Mononuclear cell (primary cell): Measurements from ENCODE around the gene AMACR. TPM values are rescaled to one million over a fixed set of nuclear protein-coding genes. Genes with fewer than 3 reads are reported as not detected.
A peak's percentile ranks its signal among the peaks of the same experiment; 100 is the strongest.
"Not testable (repeated sequence)": the region's sequence is repeated elsewhere in the genome, so short reads cannot be mapped to it uniquely, and the experiment has no call there.

Experiments used
- H3K27me3 ChIP-seq: 2 replicates; pipeline ENCODE4 v1.6.0; 2011; ENCODE audit warnings: low read length, control low read depth; ENCODE audit not compliant: insufficient read depth
- H3K4me1 ChIP-seq: 2 replicates; pipeline ENCODE4 v1.5.1; 2011; ENCODE audit warnings: mild to moderate bottlenecking, low read length, control low read depth; ENCODE audit not compliant: insufficient read depth
- H3K4me3 ChIP-seq: 2 replicates; pipeline ENCODE4 v1.5.1; 2011; ENCODE audit warnings: mild to moderate bottlenecking, low read length, moderate library complexity
- H3K9me3 ChIP-seq: 2 replicates; pipeline ENCODE4 v1.5.1; 2011; ENCODE audit warnings: low read depth, mild to moderate bottlenecking, control low read depth, low read length
- total RNA-seq: library from RNA; depleted of rRNA; stranded (reverse); fragments of >200 nt; gene quantifications from one replicate; pipeline ENCODE4 v1.2.3, GENCODE V29; 2012

Gene AMACR
- total RNA-seq, 1 donor: 2.0 TPM

DNA sequence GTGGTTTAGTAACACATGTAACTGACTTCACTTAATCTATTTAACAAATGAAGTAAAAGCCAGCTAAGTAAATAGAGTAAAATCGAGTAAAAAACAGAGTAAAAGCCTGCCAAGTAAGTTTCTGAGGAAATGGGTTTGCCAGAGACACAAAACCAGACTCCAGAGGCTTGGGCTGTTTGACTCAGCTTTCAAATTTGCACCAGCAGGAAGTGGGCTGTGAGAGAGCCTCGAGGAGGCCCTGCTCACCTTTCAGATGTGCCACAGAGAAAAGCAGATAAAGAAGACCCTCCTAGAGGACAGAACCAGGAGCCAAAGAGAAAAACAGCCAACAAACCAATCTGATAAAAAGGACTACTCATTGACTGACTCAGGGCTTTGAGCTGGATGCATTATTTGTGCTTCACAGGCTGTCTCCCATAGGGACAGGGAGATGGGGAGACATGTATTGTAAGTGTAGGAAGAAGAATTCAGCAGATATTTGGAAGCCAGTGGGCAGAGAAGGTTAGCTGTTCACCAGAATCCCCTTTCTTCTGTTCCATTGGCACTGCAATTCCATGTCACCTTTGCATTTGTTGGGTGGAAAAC is 14.4 kb upstream of the AMACR start:
- H3K4me3 ChIP-seq: no peak overlapping the region
- H3K27me3 ChIP-seq: no peaks in the 10 kb centered on the region
- H3K4me1 ChIP-seq: peaks cover 7% of the 10 kb centered on the region
- H3K9me3 ChIP-seq: no peaks in the 10 kb centered on the region

DNA sequence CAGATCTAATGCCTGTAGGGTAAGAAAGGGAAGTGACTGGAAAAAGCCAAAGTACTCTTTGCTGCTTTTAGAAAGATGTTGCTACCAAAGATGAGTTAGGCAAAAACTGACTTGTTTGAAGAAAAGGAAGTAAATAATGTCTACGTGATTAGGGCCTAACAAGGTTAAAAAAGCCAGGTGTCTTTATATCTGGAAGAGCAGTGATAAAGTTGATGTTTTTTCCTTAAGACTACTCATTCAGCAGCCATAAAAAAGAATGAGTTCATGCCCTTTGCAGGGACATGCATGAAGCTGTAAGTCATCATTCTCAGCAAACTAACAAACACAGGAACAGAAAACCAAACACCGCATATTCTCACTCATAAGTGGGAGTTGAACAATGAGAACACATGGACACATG is 13.5 kb upstream of the AMACR start:
- Histone ChIP-seq H3K4me1 (peaks cover 7% of the 10 kb centered on the region), H3K9me3 (no peaks in the 10 kb centered on the region), H3K27me3 (no peaks in the 10 kb centered on the region), H3K4me3 (no peak overlapping the region)

DNA sequence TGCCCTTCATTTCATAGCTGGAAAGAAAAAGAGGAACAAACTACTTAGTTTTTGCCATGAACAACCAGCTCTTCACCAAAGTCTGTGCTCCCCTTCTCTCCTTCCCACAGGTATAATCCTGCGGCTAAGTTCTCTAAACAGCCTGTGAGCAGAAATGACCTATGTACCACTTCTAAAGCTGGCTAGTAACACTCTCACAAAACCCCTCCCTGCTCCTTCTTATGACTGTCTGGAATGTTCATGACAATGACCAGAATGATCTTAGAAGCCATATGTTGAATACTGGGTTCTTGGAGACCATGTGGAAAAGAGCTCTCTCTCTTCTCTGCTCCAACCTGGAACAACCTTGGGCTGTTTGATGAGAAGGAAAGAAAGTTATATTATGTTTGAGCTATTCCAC is 12.9 kb upstream of the AMACR start:
- no peaks in the 10 kb centered on the region for H3K27me3 ChIP-seq
- peaks cover 7% of the 10 kb centered on the region for H3K4me1 ChIP-seq
- H3K9me3 ChIP-seq: no peaks in the 10 kb centered on the region
- no peak overlapping the region for H3K4me3 ChIP-seq

DNA sequence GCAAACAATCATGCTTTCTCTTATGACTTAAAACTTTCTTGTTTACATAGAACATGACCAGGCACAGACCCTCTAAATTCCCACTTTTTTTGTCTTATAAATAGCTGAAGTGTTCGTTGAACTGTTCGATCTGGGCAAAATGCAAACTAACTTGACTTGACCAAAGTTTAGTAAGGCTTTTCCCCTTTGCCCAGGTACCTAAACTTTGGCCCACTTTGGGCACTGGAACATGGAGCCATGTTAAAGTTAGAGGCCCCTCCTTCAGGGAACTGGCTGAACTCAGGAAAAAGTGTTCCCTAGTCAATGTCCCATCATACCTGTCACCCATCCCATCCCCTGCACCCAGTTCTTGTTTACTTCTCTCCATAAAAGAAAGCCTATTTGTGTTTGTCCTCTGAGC is 9.4 kb upstream of the AMACR start:
- Histone ChIP-seq H3K9me3 (no peaks in the 10 kb centered on the region), H3K27me3 (no peaks in the 10 kb centered on the region)

DNA sequence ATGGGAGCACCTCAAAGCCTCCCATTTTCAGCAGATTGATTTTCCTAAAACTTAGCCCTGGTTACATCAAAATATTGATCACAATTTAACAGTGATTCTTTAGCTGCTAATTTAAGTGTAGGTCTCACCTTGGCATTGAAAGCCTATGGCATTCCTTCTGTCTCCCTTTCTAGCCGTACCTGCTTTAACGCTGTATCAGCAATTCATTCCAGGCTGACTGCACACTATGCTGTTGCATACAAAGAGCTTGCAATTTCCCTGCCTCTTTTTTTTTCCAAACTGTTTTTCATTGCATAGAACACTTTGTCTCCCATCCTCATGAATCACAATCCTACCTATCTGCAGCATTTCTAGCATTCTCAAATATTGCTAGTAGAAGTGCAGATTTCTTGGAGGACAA is 8.9 kb upstream of the AMACR start:
- H3K4me3 ChIP-seq: no peak overlapping the region
- H3K4me1 ChIP-seq: no peaks in the 10 kb centered on the region
- no peaks in the 10 kb centered on the region for H3K9me3 ChIP-seq
- H3K27me3 ChIP-seq: no peaks in the 10 kb centered on the region

More for the DNA sequence above, 9.4 kb upstream of the AMACR start:
- H3K4me3 ChIP-seq: no peak overlapping the region
- H3K4me1 ChIP-seq: peaks cover 2% of the 10 kb centered on the region

DNA sequence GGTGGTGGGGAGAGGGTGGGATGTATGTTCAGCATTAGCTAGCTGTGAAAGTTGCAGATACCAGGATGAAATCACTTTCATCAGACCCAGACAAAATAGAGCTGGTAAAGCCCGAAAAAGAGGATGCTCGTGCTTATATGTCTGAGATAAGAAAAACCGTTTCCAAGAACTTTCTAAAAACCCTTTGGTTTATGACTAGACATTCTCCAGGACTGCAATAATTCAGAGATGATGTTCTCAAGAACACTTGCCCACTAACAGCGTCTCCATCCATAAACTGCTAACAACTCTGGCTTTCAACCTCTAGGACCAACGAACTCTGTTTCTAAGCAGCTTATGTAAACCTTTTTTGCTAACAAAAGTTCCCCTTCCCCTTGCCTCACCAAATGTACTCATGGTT is 8.4 kb upstream of the AMACR start:
- H3K9me3 ChIP-seq: no peaks in the 10 kb centered on the region
- no peak overlapping the region for H3K4me3 ChIP-seq
- no peaks in the 10 kb centered on the region for H3K27me3 ChIP-seq
- no peaks in the 10 kb centered on the region for H3K4me1 ChIP-seq

DNA sequence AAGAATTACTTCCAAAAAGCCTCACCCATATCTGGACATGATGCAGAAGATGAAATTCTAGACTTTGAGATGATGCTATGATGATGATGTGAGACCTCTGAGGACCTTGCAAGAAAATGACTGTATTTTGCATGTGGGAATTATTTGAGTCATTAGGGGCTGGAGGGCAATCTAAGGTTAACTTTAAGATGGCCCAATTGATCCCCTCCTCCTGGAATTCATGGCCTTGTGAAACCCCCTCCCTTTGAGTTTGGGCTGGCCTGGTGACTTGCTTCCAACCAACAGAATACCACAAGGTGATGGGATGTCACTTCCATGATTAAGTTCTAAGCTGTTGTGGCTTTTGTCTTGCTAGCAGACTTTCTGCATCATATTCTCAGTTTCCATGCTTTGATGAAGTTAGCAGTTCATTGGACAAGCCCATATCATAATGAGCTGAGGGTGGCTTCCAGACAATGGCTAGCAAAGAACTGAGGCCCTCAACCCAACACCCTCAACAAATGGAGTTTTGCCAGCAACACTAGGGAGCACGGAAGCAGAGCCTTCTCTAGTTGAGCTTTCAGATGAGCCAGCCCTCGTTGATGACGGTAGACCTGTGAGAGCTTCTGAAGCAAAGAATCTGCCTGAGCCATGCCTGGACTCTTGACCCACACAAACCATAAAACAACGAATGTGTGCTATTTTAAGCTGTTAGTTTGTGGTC is 7.4 kb upstream of the AMACR start:
- no peak overlapping the region for H3K4me3 ChIP-seq
- no peaks in the 10 kb centered on the region for H3K27me3 ChIP-seq
- H3K9me3 ChIP-seq: no peaks in the 10 kb centered on the region
- H3K4me1 ChIP-seq: no peaks in the 10 kb centered on the region

DNA sequence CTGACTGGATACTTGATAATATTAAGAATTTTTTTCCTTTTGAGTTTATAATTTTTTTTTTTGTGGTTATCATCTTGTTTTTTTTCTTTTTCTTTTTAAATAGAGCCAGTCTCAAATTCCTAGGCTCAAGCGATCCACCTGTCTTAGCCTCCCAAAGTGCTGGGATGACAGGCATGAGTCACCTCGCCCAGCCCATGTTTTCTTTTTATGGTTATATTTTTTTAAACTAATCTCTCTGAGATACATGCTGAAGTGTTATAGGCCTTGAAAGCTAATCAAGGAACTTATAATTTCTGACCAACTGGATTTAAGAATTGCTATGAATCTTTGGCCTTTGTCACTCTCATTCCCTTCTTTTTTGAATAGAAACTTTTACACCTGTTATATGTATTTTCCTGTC is 6.8 kb upstream of the AMACR start:
- Histone ChIP-seq H3K4me3 (no peak overlapping the region), H3K27me3 (no peaks in the 10 kb centered on the region), H3K9me3 (no peaks in the 10 kb centered on the region), H3K4me1 (no peaks in the 10 kb centered on the region)

DNA sequence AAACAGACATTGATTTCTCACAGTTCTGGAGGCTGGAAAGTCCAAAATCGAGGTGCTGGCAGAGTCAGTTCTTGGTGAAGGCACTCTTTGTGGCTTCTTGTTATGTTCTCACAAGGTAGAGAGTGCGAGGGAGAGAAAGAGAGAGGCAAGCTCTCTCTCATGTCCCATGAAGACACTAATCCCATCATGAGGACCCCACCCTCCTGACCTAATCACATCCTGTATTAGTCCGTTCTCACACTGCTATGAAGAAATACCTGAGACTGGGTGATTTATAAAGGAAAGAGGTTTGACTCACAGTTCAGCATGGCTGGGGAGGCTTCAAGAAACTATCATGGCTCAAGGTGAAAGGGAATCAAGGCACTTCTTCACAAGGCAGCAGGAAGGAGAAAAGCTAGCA is 5.7 kb upstream of the AMACR start:
- no peaks in the 10 kb centered on the region for H3K27me3 ChIP-seq
- peaks cover 4% of the 10 kb centered on the region for H3K4me1 ChIP-seq
- no peak overlapping the region for H3K4me3 ChIP-seq
- H3K9me3 ChIP-seq: no peaks in the 10 kb centered on the region

DNA sequence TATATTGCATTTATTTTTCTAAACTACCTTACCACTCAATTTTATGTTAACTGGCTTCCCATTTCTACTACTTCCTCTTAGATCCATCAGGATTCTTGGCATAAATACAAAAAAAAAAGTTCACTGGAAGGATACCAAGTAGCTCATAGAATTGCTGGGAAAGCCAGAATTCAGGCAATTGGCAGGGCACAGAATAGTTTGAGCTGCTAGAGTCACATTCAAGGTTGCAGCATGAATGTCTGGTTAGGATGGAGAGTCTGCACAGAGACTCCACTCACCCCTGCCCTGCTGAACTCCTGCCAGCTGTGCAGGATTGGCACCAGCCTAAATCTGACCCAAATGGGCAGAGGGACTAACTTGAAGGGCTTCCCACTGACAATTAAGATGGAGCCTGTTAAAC is 4.9 kb upstream of the AMACR start:
- no peaks in the 10 kb centered on the region for H3K27me3 ChIP-seq
- H3K4me3 ChIP-seq: no peak overlapping the region
- no peaks in the 10 kb centered on the region for H3K9me3 ChIP-seq
- peaks cover 4% of the 10 kb centered on the region for H3K4me1 ChIP-seq

DNA sequence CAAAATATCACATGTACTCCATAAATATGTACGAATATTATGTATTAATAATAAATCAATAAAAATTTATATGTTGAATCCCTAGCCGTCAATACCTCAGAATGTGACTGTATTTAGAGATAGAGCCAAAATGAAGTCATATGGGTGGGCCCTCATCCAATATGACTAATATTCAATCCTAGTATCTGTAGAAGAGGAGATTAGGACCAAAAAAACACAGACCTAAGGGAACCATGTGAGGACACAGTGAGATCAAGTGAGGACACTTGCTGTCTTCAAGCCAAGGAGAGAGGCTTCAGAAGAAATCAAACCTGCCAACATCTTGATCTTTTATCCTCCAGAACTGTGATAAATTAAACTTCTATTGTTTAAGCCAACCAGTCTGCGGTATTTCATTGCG is 3.7 kb upstream of the AMACR start:
- Histone ChIP-seq H3K4me1 (peaks cover 12% of the 10 kb centered on the region), H3K9me3 (no peaks in the 10 kb centered on the region), H3K4me3 (no peak overlapping the region), H3K27me3 (no peaks in the 10 kb centered on the region)

DNA sequence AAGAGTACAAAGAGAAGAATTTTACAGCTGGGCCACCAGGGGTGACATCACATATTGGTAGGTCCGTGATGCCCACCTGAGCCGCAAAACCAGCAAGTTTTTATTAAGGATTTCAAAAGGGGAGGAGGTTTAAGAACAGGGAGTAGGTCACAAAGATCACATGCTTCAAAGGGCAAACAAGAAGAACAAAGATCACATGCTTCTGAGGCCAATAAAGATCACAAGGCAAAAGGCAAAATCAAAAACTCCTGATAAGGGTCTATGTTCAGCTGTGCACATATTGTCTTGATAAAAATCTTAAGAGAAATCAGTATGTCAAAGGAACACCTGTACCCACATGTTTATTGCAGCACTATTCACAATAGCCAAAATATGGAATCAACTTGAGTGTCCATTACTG is 2.3 kb upstream of the AMACR start:
- not testable (repeated sequence) for H3K27me3 ChIP-seq, H3K4me3 ChIP-seq, H3K9me3 ChIP-seq
- peaks cover 12% of the 10 kb centered on the region for H3K4me1 ChIP-seq

DNA sequence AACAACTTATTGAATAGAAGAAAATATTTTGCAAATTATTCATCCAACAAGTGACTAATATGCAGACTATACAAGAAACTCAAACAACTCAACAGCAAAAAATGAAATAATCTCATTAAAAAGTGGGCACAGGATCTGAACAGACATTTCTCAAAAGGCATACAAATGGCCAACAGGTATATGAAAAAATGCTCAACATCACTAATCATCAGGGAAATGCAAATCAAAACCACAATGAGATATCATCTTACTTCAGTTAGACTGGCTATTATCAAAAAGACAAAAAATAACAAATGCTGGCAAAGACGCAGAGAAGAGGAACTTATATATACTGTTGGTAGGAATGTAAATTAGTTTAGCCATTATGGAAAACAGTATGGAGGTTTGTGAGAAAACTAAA is 1.8 kb upstream of the AMACR start:
- H3K4me1 ChIP-seq: peaks cover 12% of the 10 kb centered on the region
- H3K4me3 ChIP-seq: no peak overlapping the region
- no peaks in the 10 kb centered on the region for H3K27me3 ChIP-seq
- H3K9me3 ChIP-seq: no peaks in the 10 kb centered on the region

DNA sequence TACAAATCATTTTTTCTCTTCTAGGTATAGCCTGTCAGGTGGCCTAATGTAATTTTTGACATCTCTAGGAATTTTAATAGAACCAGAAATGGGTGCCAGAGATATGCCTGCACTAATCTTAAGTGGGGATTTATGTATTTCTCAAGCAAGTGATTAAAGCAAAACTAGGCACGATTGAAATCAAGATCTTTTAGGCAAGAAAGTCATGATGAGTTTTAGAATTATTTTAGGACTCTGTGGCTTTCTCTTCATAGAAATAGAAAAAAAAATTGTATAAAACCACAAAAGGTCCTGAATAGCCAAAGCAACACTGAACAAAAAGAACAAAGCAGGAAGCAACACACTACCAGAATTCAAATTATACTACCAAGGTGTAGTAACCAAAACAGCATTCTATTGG is 952 bp upstream of the AMACR start:
- Histone ChIP-seq H3K4me3 (peak overlapping the region; percentile 93), H3K27me3 (no peaks in the 10 kb centered on the region), H3K9me3 (no peaks in the 10 kb centered on the region), H3K4me1 (peaks cover 12% of the 10 kb centered on the region)

DNA sequence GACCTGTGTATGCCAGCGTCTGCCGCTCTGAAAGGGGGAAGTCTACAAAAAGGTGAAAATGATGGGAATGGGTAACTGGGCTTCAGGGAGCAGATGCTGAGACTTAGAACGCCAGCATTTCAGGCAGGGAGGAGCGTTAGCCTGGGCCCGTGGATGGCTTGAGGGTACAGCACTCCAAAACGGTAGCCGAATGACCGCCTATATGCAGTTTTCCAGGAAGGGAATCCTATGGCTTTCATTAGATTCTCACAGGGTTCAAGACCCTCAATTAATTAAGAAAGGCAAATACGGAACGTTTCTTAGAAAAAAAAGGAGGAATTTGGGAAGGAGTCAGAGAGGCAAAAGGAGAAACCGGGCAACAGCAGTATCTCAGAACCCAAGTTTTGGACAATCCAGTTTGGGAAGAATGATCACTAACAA is 639 bp downstream of the AMACR start:
- Histone ChIP-seq H3K4me1 (peaks cover 12% of the 10 kb centered on the region), H3K9me3 (no peaks in the 10 kb centered on the region), H3K4me3 (peak overlapping the region; percentile 93), H3K27me3 (no peaks in the 10 kb centered on the region)

DNA sequence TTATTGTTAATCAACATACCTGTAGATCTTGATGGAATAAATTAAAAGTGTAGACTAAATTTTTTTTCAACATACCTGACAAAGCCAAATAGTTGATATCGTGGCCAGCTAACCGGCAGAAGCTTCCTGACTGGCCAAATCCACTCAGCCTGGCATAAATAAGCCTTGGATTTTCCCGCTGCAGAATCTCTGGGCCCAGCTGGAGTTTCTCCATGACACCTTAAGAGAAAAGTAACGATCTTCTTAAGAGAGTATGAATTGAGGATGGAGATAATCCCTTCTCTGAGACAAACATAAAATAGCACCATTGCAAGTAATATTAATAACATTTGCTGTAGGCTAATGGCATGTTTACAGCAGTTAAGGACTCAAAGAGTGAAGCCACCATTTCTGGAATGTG is 2.2 kb downstream of the AMACR start:
- peaks cover 12% of the 10 kb centered on the region for H3K4me1 ChIP-seq
- H3K4me3 ChIP-seq: no peak overlapping the region
- no peaks in the 10 kb centered on the region for H3K9me3 ChIP-seq
- H3K27me3 ChIP-seq: no peaks in the 10 kb centered on the region
